NCI-H345 treated with DMSO at 0.1 percent for 48 hours (cell line): ENCODE measurements around the gene P2RY8.
"Not testable (repeated sequence)": the region's sequence is repeated elsewhere in the genome, so short reads cannot be mapped to it uniquely, and the experiment has no call there.

ENCODE experiments used
- DNase-seq: peaks from one replicate; lab custom pipeline; 2025; ENCODE audit not compliant: unreplicated experiment; lab: John Stamatoyannopoulos, UW

Gene P2RY8

DNA sequence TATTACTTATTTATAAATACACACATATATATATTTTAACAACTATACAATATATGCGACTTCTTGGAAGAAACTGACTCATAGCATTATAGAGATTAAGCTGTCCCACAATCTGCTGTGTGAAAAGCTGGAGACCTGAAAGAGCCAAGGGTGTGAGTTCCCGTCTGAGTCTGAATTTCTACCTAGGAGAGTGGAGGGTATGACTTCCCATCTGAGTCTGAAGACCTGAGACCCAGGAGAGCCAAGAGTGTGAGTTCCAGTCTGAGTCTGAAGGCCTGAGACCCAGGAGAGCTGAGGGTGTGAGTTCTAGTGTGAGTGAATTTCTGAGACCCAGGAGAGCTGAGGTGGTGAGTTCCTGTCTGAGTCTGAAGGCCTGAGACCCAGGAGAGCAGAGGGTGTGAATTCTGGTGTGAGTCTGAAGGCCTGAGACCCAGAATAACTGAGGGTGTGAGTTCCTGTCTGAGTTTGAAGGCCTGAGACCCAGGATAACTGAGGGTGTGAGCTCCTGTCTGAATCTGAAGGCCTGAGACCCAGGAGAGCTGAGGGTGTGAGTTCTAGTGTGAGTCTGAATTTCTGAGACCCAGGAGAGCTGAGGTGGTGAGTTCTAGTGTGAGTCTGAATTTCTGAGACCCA is 8.9 kb upstream of the P2RY8 start:
- DNase-seq = no peak

DNA sequence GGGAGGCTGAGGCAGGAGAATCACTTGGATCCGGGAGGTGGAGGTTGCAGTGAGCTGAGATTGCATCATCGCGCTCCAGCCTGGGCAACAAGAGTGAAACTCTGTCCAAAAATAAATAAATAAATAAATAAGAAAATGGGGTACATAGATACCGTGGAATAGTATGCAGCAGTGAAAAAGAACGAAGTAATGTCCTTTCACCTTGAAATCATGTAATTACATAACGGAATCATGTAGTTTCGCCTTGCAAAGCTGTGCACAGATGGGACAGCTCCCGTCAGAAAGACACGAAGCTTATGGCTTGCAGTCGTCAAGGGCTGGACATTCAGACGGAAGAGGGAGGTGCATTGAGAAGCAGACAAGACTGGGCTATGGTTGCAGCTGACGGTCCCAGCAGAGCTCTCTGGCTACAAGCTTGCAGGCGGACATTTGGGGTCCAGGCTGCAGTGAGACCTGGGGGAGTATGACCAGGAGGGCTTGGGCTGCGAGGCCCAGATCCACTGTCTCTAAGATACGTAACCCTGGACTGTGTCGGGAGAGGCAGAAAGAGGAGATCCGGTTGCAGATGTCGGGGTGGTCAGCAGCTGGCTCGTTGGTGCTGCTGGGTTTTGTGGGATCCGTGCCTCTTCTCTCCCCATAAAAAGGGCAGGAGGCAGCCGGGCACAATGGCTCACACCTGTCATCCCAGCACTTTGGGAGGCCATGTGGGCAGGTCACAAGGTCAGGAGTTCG is 6.2 kb upstream of the P2RY8 start:
- no peak for DNase-seq

- DNase-seq = not testable (repeated sequence)
Measured at GRCh38 chrX:1539146-1539545, 2.2 kb upstream of the P2RY8 start.

DNA sequence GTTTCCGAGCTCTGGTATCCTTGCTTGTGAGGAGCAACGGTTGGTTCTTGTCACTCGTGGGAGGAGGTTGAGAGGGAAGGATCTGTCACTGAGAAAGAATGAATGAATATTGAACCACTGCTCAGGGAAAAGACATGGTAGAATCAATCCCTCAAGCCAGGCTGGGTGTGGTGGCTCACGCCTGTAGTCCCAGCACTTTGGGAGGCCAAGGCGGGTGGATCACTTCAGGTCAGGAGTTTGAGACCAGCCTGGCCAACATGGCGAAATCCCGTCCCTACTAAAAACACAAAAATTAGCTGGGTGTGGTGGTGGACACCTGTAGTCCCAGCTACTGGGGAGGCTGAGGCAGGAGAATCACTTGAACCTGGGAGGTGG is 718 bp upstream of the P2RY8 start:
- DNase-seq = not testable (repeated sequence)

GRCh38 chrX:1536712-1537030 is 314 bp downstream of the P2RY8 start:
- DNase-seq = no peak

DNA sequence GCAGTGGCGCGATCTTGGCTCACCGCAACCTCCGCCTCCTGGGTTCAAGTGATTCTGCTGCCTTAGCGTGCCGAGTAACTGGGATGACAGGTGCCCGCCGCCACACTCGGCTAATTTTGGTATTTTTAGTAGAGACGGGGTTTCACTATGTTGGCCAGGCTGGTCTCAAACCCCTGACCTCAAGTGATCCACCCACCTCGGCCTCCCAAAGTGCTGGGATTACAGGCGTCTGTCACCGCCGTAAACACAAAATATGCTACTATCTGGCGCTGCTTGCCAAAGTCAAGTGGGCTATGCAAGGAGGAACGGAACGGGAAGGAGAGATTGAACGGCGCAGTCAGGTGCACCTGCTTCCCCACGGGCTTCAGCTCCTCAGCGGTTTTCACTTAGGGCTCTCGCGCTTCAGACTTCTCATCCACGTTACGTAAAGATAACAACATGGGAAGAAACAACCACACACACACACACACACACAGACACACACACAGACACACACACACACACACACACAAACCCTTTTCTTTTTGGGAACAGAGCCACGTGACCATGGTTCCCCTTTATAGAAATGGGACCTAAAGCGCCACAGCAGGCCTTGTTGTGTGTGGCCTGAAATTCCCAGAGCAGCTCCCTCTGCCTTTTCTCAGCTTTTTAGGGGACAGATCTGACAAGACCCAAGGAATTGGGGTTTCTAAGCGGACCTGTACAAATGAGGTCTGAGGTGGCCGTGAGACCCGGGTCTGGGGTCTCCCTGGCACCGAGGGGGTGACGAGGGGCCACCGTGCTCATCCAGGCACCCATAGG is 1.5 kb downstream of the P2RY8 start:
- DNase-seq = no peak

DNA sequence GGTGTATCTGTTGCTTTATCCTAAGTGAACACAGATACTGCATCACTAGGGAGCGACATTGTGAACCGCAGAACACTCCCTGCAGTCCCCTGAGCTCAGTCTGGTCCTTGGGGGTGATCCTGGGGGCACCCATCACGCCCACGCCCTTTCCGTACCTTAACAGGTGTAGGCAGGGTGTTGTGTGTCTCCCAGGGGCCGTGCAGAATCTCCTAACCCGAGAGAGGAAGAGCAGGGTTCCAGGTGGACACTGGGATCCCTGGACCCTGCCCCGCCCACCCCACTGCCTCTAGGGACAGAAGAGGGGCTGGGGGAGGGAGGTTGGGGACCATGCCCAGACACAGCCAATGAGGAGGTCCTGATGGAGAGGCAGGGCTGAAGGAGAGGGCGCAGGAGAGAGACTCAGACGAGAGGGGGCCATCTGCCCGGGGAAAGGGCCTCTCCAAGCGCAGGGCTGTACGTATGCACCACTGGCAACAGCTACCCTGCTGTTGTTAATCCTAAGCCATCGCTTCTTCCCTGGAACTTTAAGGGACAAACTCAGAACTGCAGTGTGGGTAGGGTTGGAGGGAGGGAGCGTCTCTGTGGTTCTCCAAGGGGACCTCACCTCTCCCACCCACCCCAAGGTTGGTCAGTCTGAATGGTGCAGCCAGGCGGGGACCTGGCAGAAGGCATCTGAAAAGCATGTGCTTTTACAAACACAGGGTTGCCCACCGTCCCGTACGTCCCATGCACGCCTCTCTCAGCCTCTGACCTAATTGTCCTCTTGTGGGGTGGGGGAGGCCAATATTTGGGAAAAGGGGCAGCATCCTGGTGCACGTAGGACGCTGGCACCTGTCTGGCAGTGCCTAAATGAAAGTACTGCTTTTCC is 2.5 kb downstream of the P2RY8 start:
- DNase-seq = no peak

- no peak for DNase-seq
Measured at GRCh38 chrX:1533058-1533457, 3.9 kb downstream of the P2RY8 start.

DNA sequence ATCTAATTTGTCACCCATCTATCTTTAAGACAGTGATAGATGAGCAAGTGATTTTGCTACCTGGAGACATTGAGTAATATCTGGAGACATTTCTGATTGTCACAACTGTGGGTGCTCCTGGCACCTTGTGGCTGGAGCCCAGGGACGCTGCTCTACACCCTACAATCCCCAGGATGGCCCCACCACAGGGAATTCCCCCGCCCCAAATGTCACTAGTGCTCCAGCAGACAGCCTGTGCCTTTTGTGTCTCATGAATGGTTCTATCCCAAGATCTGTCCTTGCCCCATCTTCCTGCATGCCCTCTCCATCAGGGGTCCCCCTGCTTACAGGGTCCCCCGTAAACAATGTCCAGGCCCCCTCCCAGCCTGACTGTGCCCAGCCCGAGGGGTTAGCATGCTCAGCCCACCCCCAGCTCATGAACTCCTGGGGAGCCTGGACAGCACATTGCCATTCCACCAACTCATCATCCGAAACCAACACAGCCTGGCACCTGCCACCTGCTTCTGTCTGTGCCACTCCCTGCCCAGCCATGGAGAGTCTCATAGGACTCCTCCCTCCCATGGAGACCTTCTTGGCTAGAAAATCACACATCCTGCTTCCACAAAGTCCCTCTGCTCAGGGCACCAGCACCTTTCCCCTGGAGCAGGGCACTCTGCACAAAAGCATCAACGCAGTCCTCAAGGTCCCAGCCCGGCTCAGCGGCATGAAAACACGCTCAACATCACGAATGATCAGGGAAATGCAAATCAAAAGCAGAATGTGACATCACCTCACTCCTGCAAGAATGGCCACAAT is 5.7 kb downstream of the P2RY8 start:
- no peak for DNase-seq

GRCh38 chrX:1529756-1530155 is 7.2 kb downstream of the P2RY8 start:
- DNase-seq = no peak

GRCh38 chrX:1529328-1529727 is 7.7 kb downstream of the P2RY8 start:
- no peak for DNase-seq

DNA sequence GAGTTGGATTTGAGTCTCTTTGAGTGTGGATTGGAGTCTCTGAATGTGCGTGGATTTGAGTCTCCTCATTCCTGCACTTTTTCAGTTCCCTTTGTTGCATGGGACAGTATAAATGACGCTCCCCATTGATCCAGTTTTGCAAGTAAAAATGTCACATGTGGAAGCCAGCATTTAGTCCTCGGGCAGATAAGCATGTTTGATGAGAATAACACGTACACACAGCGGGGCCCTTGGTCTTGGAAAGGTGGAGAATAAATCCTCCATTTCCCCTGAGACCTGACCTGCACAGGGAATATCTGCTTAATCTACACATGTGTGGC is 8.1 kb downstream of the P2RY8 start:
- DNase-seq = no peak

GRCh38 chrX:1528186-1528883 is 8.7 kb downstream of the P2RY8 start:
- DNase-seq = no peak

GRCh38 chrX:1527457-1527856 is 9.5 kb downstream of the P2RY8 start:
- DNase-seq = no peak

- no peak for DNase-seq
Measured at GRCh38 chrX:1526565-1526964, 10.4 kb downstream of the P2RY8 start.

DNA sequence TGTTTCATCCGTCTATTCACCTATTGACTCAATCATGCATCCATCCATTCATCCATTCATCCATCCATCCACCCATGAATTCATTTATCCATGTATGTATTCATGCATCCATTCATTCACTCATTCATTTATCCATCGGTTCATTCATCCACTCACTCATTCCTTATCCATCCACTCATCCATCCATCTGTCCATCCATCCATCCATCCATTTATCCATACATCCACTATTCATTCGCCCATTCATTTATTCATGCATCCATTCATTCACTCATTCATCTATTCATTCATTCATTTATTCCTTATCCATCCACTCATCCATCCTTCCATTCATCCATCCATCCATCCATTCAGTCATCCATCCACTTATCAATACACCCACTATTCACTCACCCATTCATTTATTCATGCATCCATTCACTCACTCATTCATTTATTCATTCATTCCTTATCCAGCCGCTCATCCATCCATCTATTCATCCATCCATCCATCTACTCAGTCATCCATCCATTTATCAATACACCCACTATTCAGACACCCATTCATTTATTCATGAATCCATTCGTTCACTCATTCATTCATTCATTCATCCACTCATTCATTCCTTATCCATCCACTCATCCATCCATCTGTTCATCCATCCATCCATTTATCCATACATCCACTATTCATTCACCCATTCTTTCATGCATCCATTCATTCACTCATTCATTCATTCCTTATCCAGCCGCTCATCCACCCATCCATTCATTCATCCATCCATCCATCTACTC is 11.2 kb downstream of the P2RY8 start:
- no peak for DNase-seq

GRCh38 chrX:1524874-1525582 is 12.0 kb downstream of the P2RY8 start:
- DNase-seq = no peak

DNA sequence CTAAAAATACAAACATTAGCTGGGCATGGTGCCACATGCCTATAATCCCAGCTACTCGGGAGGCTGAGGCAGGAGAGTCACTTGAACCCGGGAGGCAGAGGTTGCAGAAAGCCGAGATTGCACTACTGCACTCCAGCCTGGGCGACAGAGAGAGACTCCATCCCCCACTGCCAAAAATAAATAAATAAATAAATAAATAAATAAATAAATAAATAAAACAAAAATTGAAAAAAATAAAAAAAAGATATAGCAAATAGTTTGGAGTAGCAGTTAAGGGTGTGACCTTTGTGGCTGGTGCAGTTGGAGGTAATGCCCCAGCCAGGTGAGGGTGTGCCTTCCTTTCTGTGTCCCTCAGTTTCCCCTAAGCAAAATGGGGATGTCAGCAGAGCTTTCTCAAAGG is 14.1 kb downstream of the P2RY8 start:
- DNase-seq = not testable (repeated sequence)
